Measurements from ENCODE around the gene RRP8.

DNA sequence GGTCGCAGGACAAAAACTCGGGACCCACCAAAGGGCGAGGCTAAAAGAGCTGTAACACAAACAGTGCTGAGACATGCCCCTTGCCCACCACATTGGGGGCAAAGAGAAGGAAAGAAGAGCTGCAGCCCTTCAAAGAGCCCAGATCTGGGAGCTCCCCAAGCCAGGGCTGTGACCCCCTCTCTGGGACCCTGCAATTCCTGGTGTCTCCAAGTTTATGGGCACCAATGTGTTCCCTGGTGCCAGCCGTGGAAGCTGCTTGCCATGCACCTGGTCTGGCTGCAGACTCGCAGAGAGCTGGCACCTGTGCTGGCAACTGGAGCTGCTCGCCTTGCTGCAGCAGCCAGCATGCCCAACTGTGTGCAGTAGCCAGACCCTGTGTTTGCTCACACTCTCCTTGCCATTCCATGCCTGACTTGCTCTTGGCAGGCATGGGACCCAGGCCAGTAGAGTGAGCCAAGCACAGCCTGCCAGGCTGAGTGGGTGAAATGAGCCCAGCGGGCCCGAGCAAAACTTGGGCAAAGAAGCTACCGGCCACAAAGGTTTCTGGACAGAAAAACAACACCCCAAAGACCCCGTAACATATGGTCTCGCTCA, 16.0 kb downstream of the RRP8 start:
- TF ChIP-seq, protein P1, sequence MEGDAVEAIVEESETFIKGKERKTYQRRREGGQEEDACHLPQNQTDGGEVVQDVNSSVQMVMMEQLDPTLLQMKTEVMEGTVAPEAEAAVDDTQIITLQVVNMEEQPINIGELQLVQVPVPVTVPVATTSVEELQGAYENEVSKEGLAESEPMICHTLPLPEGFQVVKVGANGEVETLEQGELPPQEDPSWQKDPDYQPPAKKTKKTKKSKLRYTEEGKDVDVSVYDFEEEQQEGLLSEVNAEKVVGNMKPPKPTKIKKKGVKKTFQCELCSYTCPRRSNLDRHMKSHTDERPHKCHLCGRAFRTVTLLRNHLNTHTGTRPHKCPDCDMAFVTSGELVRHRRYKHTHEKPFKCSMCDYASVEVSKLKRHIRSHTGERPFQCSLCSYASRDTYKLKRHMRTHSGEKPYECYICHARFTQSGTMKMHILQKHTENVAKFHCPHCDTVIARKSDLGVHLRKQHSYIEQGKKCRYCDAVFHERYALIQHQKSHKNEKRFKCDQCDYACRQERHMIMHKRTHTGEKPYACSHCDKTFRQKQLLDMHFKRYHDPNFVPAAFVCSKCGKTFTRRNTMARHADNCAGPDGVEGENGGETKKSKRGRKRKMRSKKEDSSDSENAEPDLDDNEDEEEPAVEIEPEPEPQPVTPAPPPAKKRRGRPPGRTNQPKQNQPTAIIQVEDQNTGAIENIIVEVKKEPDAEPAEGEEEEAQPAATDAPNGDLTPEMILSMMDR (IDR thresholded peaks at IDR 0.05), result no peak
- no peak for TF ChIP-seq POLR2A (IDR thresholded peaks at IDR 0.05)
